HG02943 (cell line): Measurements from ENCODE around the gene CANT1.
"Not testable (repeated sequence)": the region's sequence is repeated elsewhere in the genome, so short reads cannot be mapped to it uniquely, and the experiment has no call there.

Source experiments
- ATAC-seq: cut with Tn5 transposase; IDR thresholded peaks from one replicate; pipeline ENCODE4 v1.9.1; 2021; ENCODE audit warnings: mild to moderate bottlenecking, low read depth, moderate library complexity; ENCODE audit not compliant: unreplicated experiment

The CANT1 gene

DNA sequence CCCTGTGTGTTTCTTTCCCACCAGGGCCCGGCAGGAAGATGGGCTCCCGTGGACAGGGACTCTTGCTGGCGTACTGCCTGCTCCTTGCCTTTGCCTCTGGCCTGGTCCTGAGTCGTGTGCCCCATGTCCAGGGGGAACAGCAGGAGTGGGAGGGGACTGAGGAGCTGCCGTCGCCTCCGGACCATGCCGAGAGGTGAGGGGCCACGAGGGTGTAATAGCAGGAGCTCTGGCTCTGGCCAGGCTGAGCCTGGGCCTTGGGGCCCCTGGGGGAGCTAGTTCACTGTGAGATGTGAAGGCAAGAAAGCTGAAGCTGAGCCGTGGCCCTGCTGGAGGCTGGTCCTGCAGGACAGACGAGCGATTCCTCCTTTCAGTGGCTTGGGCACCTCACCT lies 34.4 kb upstream of the CANT1 start:
- ATAC-seq, result no peak

- ATAC-seq, result no peak
Observed at GRCh38 chr17:79043191-79043930, 33.8 kb upstream of the CANT1 start.

GRCh38 chr17:79042421-79043190 lies 33.0 kb upstream of the CANT1 start:
- no peak for ATAC-seq

GRCh38 chr17:79041723-79042420 lies 32.3 kb upstream of the CANT1 start:
- no peak for ATAC-seq

DNA sequence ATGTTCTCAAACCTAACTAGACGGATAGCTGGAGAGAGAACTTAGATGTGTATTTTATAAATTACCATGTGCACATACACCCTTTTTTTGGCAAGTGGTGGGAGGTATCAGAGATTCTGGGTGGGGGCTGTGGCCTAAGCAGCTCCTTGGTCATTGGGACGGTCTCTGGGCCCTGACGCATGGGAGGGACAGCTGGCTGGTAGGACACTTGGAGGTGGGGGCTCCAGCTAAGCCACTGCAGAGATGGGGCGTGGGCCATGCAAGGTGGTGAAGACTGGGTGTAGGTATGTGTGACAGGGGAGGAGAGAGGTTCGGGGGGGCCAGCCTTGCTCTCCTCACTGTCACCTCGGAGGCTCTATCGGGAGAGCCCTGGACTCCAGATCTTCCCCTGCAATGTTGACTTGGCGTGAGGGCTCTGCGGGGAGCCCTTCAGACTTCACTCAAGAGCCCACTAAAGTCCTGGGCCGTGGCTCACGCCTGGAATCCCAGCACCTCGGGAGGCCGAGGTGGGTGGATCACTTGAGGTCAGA lies 31.5 kb upstream of the CANT1 start:
- ATAC-seq, result no peak

DNA sequence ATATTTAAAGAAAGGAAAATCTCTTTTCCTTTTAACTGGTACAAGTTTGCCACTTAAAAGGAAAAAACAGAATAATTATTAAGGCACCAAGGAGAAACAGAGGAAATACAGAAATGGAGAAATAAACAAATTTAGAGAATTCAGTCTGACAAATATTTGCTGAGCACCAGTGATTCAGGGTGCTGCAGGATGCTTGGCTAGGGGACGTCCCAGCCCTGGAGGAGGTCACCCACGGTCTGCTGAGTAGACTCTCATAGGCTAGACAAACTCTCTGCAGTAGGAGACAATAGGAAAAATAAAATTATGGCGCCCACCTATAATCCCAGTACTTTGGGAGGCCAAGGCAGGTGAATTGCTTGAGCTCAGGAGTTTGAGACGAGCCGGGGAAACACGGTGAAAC lies 30.3 kb upstream of the CANT1 start:
- no peak for ATAC-seq

- ATAC-seq, result no peak
Observed at GRCh38 chr17:79039171-79039570, 29.6 kb upstream of the CANT1 start.

DNA sequence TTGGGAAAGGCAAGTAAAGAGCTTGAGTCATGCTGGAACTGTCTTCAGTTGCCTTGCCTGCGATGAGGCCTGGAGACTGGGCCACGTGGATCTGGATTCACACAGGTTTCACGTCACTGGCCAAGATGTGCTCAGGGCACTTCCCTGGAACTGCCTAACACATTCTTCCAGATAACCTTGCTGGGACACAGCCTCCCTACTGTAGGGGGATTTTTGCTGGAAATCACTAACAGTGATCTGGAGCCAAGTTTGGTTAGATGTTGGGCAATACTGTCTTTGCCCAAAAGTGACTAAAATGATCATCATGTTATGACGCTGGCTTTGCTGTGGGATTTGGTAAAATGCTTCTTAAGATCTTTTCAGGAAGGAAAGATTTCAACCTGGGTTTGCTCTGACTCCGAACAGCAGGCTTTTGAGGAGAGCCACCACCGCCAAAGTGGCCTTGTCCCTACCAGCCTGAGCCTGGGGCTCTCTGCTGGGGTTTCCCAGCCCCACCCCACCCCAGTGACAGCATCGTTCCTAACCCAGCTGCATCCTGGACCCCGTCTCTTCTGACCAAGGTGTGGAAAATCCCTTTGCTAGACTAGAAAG lies 29.1 kb upstream of the CANT1 start:
- ATAC-seq, result no peak

DNA sequence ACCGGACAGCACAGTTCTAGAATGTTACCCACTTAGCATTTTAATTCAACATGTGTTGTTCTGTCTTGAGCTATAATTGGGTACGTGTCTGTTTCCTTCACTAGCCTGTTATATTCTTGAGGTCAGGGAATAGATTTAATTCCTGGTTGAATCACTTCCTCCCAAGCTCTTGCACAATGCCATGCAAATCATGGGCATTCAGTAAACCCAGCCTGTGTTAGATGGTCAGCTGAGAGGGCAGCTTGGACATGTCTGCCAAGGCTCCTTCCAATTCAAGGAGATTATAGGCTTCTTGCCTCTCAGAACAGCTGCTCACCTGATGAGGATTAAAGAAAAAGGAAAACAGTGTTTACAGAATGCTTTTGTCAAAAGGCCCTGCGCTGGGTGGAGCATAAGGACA lies 27.0 kb upstream of the CANT1 start:
- no peak for ATAC-seq

DNA sequence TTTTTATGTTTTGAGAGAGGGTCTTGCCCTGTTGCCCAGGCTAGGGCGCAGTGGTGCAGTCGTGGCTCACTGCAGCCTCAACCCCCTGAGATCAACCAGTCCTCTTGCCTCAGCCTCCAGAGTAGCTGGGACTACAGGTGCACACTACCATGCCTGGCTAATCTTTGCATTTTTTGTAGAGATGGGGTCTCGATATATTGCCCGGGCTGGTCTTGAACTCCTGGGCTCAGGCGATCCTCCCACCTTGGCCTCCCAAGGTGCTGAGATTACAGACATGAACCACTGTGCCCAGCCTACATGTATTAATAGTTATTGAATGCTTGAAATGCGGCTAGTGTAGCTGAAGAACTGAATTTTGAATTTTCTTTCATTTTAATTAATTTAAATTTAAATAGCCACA lies 26.6 kb upstream of the CANT1 start:
- no peak for ATAC-seq

DNA sequence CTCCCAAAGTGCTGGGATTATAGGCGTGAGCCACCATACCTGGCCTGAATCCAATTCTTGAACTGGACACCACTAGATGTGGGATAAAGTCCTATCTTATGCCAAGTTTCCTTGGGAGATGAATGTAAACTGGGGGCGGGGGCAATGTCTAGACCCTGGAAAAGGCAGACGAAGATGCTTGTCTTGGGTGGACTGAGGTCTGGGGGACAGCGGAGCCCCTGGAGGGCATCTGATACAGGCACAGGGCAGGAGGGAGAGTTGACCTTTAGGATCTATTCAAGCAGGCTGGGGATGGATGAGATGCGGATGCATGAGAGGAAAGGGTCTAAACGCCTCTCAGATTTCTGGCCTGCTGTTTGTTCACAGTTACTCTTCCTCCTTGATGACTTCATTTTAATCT lies 26.1 kb upstream of the CANT1 start:
- no peak for ATAC-seq

GRCh38 chr17:79034931-79035485 lies 25.4 kb upstream of the CANT1 start:
- ATAC-seq, result no peak

DNA sequence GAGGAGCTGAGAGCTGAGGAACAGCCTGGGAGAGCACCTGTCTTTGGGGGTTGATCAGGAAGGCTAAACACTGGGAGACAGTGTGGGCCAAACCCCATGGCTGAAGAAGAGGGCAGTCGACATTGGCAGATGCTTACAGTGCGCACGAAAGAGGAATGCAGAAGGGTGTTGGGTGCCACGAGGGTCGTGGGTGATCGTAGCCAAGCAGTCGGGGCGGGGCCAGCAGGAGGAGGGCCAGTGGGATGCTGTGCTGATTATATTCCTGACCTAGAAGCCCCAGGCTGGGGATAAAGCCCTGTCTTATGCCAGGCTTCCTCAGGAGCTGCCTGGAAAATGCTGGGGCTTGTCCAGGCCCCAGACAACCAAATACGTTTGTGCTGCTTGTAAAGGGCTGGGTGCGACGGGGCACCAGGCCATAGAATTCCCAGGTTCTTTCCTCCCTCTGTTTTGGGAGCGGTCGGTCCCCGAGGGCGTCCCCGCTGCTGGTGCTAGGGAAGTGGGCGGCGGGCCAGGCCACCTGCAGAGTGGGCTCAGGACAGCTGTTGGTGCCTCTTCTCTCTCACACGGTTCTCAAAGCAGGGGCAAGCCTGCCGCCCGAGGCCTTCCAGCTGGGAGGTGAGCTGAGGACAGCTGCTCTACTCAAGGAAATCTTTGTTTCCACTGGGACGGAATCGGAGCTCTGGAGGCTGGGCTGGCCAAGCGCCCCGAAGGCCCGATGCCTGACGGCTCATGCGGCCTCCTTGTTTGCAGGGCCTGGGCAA lies 24.4 kb upstream of the CANT1 start:
- no peak for ATAC-seq

GRCh38 chr17:79033046-79033616 lies 23.6 kb upstream of the CANT1 start:
- ATAC-seq, result no peak

GRCh38 chr17:79031996-79032875 lies 22.7 kb upstream of the CANT1 start:
- no peak for ATAC-seq

- not testable (repeated sequence) for ATAC-seq
Observed at GRCh38 chr17:79030636-79031035, 21.1 kb upstream of the CANT1 start.

GRCh38 chr17:79029327-79030009 lies 19.9 kb upstream of the CANT1 start:
- ATAC-seq, result no peak
